Neural progenitor cell (in vitro differentiated cells): ENCODE measurements around the gene RAB6A.

Experiments used
- CTCF ChIP-seq: fragments of 200-600 bp; sonication (generic); IDR thresholded peaks from 2 replicates; pipeline ENCODE4 v1.5.1; 2017; ENCODE audit warnings: antibody characterized with exemption, mild to moderate bottlenecking
- EZH2 ChIP-seq: fragments of 200-600 bp; sonication (generic); IDR thresholded peaks from 2 replicates; pipeline ENCODE4 v1.6.1; 2017; ENCODE audit warnings: antibody characterized with exemption, mild to moderate bottlenecking, moderate library complexity

- TF ChIP-seq EZH2 (no peak), CTCF (no peak)
Observed at GRCh38 chr11:73728000-73728399, 32.9 kb downstream of the RAB6A start.
